SJCRH30 (cell line): ENCODE results near the gene ACOT9. TPM values are rescaled to one million over a fixed set of nuclear protein-coding genes. Genes with fewer than 3 reads are reported as not detected.
"Not testable (repeated sequence)": the region's sequence is repeated elsewhere in the genome, so short reads cannot be mapped to it uniquely, and the experiment has no call there.

Experiments used
- DNase-seq, 2 experiments: peaks; one replicate each; pipeline ENCODE4 v3.0.0-alpha.2; 2015 to 2020
- H3K27ac ChIP-seq: fragments of 250-450 bp; sonication (Bioruptor Pico); 2 replicates; pipeline ENCODE4 v1.5.1; 2020; ENCODE audit warnings: mild to moderate bottlenecking, moderate library complexity
- H3K27me3 ChIP-seq: fragments of 250-450 bp; sonication (Bioruptor Pico); 2 replicates; pipeline ENCODE4 v1.5.1; 2020; ENCODE audit warnings: mild to moderate bottlenecking, moderate library complexity
- H3K36me3 ChIP-seq: fragments of 250-450 bp; sonication (Bioruptor Pico); 2 replicates; pipeline ENCODE4 v1.5.1; 2020; ENCODE audit warnings: mild to moderate bottlenecking, moderate library complexity
- H3K4me1 ChIP-seq: fragments of 250-450 bp; sonication (Bioruptor Pico); 2 replicates; pipeline ENCODE4 v1.5.1; 2020; ENCODE audit warnings: mild to moderate bottlenecking, moderate library complexity
- H3K4me3 ChIP-seq: fragments of 250-450 bp; sonication (Bioruptor Pico); 2 replicates; pipeline ENCODE4 v1.5.1; 2020; ENCODE audit warnings: mild to moderate bottlenecking, moderate library complexity
- H3K9me3 ChIP-seq: fragments of 250-450 bp; sonication (Bioruptor Pico); replicated peaks from 2 replicates; pipeline ENCODE4 v1.5.1; 2020; ENCODE audit warnings: mild to moderate bottlenecking, moderate library complexity
- total RNA-seq: library from RNA; depleted of rRNA; stranded (reverse); fragments of >200 nt; shearing (Covaris generic); gene quantifications from 2 replicates; pipeline ENCODE4 v1.2.3, GENCODE V29; 2014

The ACOT9 gene
- total RNA-seq, 1 experiment from 2014 or later, result 82.3 TPM

DNA sequence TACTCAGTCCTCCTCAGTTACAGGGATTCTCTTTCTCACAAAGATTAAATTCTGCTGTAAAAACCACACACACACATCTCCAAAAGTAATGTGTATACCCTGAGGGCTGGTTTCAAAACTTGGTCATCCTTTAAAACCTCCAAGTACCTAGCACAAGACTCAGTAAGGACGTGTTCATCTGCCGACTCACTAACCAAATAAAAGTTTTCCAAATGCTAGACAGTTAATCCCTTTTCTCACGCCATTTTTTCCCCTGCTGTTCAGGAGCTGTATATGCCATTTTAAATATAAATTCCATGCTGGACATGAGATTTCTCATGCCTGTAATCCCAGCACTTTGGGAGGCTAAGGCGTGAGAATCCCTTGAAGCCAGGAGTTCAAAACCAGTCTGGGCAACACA lies 35.9 kb upstream of the ACOT9 start:
- DNase-seq, result peak in 1 of 2 experiments; percentile 32
- Histone ChIP-seq H3K27ac (no peak overlapping the region), H3K4me3 (no peak overlapping the region), H3K9me3 (no peaks in the 10 kb centered on the region), H3K36me3 (no peaks in the 10 kb centered on the region), H3K27me3 (no peaks in the 10 kb centered on the region), H3K4me1 (peaks cover 7% of the 10 kb centered on the region)

DNA sequence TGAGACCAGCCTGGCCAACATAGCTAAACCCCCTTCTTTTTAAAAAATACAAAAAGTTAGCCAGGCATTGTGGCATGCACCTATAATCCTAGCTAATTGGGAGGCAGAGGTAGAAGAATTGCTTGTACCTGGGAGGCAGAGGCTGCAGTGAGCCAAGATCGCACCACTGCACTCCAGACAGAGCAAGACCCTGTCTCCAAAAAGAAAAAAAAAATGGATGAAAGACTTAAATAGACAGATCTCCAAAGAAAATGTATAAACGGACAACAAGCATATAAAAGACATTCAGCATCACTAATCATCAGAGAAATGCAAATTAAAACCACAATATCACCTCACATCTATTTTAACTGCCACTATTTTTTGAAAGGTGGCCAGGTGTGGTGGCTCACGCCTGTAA lies 33.3 kb upstream of the ACOT9 start:
- H3K9me3 ChIP-seq, result no peaks in the 10 kb centered on the region
- no peak overlapping the region for H3K4me3 ChIP-seq
- H3K4me1 ChIP-seq, result peaks cover 7% of the 10 kb centered on the region
- H3K27ac ChIP-seq, result no peak overlapping the region
- no peak for DNase-seq
- no peaks in the 10 kb centered on the region for H3K36me3 ChIP-seq
- no peaks in the 10 kb centered on the region for H3K27me3 ChIP-seq

DNA sequence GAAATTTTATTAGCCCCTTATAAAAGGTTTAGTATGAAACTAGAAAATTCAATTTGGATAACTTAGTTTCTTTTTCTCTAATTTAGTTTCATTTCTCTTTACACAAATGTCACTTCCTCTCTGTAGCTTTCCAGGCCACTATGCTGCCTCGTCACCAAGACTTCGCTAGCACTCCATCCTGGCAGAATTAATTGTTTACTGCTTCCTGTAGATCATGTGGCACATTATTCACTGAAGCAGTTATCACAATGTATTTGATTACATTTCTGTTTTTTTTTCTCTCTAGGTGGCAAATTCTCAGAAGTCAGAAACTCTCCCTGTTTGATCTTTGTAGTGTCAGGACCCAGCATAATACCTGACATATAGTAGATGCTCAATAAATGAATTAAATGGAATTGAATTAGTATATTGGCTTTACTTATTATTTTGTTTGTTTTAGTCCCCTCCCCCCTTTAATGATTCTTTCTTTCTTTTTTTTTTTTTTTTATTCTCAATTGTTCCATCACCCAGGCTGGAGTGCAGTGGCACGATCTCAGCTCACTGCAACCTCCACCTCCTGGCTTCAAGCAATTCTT lies 30.6 kb upstream of the ACOT9 start:
- no peak for DNase-seq
- no peaks in the 10 kb centered on the region for H3K36me3 ChIP-seq
- H3K4me3 ChIP-seq, result no peak overlapping the region
- no peak overlapping the region for H3K27ac ChIP-seq
- no peaks in the 10 kb centered on the region for H3K9me3 ChIP-seq
- H3K27me3 ChIP-seq, result no peaks in the 10 kb centered on the region
- H3K4me1 ChIP-seq, result no peaks in the 10 kb centered on the region

DNA sequence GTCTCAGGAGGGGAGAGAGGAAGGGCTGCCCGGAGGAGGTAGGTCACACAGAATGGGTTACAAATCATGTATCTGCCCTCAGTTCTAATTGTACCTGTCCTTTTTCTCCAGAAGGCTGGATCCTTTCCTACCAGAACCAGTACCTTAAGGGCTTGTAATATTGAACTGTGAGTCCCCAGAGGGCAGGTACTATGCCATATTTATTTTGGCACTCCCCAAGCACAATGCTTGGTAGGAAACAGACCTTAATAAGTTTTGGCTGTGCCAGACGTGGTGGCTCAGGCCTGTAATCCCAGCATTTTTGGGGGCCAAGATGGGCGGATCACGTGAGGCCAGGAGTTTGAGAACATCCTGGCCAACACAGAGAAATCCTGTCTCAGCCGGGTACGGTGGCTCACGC lies 28.0 kb upstream of the ACOT9 start:
- H3K4me1 ChIP-seq, H3K4me3 ChIP-seq, H3K27ac ChIP-seq, H3K27me3 ChIP-seq, DNase-seq, H3K36me3 ChIP-seq, H3K9me3 ChIP-seq: not testable (repeated sequence)

DNA sequence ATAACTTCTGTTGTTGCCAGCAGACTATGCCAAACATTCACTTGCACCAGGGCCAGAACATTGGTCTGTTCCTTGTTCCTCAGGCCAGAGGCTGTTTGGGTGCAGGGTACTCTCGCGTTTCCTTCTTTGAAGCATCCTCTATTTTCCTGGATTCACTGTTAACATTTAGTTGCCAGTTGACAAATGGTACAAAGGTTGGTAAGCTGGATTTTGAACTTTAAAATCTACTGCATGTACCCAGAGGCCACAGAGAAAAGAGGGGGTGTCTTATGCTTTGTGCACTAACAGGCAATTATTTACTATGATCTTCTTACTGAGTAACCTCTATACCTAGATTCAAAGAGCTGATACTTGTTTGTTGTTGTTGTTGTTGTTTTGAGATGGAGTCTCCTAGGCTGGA lies 27.1 kb upstream of the ACOT9 start:
- Histone ChIP-seq H3K27me3 (no peaks in the 10 kb centered on the region), H3K27ac (no peak overlapping the region), H3K9me3 (no peaks in the 10 kb centered on the region), H3K4me3 (no peak overlapping the region), H3K4me1 (no peaks in the 10 kb centered on the region), H3K36me3 (no peaks in the 10 kb centered on the region)
- no peak for DNase-seq

DNA sequence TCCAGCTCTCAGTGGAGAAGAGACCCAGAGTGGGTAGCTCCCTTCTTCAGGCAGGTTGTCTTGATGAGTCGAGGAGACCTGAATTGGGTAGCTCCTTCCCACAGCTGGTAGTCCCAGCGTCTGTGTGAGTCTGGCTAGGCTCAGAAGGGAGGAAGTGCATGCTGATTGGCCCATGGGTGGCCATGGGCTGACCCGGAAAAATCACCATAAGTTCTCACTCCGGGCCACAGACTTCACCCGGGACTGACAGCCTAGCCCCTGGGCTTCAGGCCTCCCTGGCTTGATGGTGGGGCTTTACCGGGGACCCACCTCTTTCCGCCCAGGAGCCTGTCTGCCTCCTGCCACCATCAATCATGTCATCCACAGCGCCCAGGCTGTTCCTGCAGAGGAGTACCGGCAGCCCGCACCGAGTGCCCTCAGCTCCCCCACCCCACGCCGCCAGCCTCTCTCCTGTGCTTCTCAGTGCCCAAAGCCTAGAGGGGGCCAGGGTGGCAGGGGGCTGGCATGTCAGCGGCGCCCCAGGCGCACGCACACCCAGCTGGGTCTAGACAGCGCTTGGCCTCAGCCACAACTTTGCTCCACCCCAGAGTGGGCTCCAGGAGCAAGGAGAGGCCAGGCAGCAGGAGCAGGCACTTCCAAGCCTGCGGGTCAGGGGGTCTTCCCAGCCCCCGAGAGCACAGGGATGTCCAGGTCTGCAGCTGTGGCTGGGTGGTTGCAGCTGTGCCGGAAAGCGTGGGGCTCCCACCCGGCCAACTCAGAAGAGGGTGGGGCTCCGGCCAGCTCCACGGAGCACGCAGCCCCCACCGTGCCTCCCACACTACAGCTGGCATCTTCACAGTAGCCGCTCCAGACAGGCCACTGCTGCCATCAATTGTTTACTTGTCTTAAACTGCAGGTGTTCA lies 23.8 kb upstream of the ACOT9 start:
- Histone ChIP-seq H3K36me3 (no peaks in the 10 kb centered on the region), H3K27me3 (no peaks in the 10 kb centered on the region), H3K27ac (peak overlapping the region; percentile 82), H3K4me1 (no peaks in the 10 kb centered on the region), H3K9me3 (no peaks in the 10 kb centered on the region), H3K4me3 (peak overlapping the region; percentile 57)
- DNase-seq, result peak; percentile 74 to 80

DNA sequence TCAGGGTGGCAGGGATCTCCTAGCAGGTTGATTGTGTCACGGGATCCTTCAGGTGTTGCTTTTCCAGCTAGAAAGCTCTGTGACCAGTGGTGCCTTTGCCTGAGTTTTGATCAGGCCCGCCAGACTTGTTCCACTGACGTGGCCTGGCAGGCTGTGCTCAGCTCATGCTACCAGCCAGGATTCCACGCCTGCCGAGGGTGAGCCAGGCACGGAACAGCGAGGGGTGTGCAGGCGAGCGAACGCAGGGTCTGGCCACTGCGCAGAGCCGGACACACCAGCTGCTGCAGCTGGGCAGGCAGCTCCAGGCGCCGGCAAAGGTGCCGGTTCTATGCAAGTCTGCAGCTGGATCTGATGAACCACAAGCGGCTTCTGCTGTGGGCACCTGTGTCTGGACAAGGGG lies 22.8 kb upstream of the ACOT9 start:
- no peak overlapping the region for H3K27ac ChIP-seq
- no peak for DNase-seq
- no peak overlapping the region for H3K4me3 ChIP-seq
- no peaks in the 10 kb centered on the region for H3K4me1 ChIP-seq
- no peaks in the 10 kb centered on the region for H3K9me3 ChIP-seq
- no peaks in the 10 kb centered on the region for H3K27me3 ChIP-seq
- no peaks in the 10 kb centered on the region for H3K36me3 ChIP-seq

DNA sequence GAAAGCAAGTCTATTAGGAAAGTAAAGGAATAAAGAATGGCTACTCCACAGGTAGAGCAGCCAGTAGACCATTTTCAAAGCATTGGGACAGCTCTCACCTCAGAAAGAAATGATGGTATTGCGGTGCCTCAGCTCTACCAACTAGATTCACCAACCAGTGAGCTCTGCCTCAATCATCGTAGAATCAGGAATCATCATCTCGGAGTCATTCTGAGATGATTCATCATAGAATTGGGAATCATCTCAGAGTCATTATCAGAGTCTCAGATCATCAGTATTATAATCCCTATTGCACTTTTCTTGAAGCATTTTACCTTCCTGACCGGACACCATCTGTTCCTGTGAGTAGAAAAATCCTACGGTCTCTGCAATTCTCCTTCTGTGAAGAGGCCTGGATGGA lies 22.4 kb upstream of the ACOT9 start:
- Histone ChIP-seq H3K4me3 (no peak overlapping the region), H3K36me3 (no peaks in the 10 kb centered on the region), H3K27ac (no peak overlapping the region), H3K4me1 (no peaks in the 10 kb centered on the region), H3K9me3 (no peaks in the 10 kb centered on the region), H3K27me3 (no peaks in the 10 kb centered on the region)
- no peak for DNase-seq

DNA sequence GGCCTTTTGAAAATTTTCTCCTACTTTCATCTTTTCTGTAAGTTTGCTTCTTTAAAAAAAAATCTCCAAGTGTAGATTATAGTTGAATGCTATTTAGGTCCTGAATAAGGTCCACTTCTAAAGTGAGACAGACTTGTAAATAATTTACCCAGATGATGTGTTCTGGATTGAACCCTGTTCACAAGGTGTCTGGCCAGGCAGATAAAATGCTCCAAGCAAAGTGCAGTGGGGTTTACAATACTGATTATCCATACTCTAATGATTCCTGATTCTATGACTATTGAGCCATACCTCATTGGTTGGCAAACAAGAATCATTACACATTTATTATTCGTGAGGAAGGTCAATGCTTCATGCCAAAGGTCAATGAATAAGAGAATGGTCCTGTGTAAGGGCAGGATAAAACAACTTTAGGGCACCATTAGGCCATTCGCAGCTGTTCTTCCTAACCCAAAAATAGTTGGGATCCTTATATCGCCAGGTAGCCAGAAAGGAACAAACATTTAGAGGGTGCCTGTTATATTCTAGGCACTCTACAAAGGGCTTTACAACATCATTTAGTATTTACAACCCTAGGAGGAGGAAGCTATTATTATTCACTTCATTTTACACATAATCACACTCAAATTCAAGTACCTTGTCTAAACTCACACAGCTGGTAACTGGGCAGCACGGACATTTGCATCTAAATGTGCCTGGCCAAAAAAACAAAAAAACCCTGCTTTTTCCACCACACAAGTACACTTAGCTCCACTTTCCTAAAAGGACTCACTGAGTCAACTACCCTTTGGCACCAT lies 21.3 kb upstream of the ACOT9 start:
- DNase-seq, result no peak
- Histone ChIP-seq H3K4me1 (no peaks in the 10 kb centered on the region), H3K27ac (no peak overlapping the region), H3K9me3 (no peaks in the 10 kb centered on the region), H3K36me3 (no peaks in the 10 kb centered on the region), H3K27me3 (no peaks in the 10 kb centered on the region), H3K4me3 (no peak overlapping the region)

DNA sequence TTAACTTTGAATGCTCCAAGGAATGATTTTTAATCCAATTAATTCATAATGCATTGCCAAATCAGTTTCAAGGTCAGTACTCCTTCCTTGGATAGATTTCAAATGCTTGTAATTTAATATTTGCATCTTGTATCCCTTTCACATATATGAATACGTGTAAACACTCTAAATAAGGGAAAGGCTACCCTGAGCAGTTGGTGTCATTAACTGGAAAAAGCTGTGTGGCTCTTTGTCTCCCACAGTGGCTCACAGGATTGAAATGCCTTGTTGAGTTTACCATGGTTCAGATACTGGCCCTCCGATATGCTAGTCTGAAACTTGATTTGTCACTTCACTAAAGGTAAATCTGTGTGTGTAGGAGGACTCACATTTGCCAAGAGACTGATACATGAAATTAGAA lies 16.7 kb upstream of the ACOT9 start:
- no peak for DNase-seq
- Histone ChIP-seq H3K4me1 (no peaks in the 10 kb centered on the region), H3K9me3 (no peaks in the 10 kb centered on the region), H3K4me3 (no peak overlapping the region), H3K36me3 (no peaks in the 10 kb centered on the region), H3K27ac (no peak overlapping the region), H3K27me3 (no peaks in the 10 kb centered on the region)

DNA sequence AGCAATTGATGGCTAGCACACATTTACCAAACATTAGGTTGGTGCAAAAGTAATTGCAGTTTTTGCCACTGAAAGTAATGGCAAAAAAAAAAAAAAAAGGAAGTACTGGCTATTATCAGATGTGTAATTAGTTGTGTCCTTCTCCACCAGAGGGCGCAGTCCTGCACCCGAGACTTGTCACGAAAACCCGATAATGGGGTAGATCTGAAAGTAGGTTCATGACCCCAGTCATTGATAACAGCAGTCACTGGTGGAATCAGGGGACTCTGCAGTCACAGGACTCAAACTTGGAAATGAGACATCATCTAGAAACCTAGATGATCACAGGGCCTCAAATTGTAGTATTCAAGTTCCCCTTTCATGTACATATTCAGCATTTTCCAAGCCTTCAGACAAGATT lies 13.1 kb upstream of the ACOT9 start:
- peak; percentile 53 to 80 for DNase-seq
- H3K27me3 ChIP-seq, result no peaks in the 10 kb centered on the region
- no peak overlapping the region for H3K27ac ChIP-seq

DNA sequence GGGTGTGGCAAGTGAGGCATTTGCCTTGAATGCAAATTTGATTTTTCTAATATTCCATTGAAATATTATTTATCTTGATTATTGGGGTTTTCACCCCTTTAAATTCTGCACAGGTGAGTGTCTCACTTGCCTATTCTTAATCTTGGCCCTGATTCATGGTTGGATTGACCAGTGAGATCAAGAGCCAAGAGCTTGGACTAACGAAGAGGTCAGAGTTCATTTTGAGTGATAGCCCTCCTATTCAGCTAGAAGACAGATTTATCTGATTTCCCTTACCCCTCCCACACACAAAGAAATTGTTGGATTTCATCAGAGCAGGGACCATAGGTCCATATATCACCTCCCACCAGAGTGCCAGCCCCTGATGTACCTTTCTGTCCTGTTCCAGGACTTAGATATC lies 11.6 kb upstream of the ACOT9 start:
- Histone ChIP-seq H3K4me3 (no peak overlapping the region), H3K27me3 (no peaks in the 10 kb centered on the region), H3K36me3 (no peaks in the 10 kb centered on the region), H3K27ac (no peak overlapping the region), H3K9me3 (no peaks in the 10 kb centered on the region), H3K4me1 (no peaks in the 10 kb centered on the region)
- no peak for DNase-seq

More for the DNA sequence above, 13.1 kb upstream of the ACOT9 start:
- no peak overlapping the region for H3K4me3 ChIP-seq
- no peaks in the 10 kb centered on the region for H3K36me3 ChIP-seq
- H3K4me1 ChIP-seq, result no peaks in the 10 kb centered on the region
- H3K9me3 ChIP-seq, result no peaks in the 10 kb centered on the region

DNA sequence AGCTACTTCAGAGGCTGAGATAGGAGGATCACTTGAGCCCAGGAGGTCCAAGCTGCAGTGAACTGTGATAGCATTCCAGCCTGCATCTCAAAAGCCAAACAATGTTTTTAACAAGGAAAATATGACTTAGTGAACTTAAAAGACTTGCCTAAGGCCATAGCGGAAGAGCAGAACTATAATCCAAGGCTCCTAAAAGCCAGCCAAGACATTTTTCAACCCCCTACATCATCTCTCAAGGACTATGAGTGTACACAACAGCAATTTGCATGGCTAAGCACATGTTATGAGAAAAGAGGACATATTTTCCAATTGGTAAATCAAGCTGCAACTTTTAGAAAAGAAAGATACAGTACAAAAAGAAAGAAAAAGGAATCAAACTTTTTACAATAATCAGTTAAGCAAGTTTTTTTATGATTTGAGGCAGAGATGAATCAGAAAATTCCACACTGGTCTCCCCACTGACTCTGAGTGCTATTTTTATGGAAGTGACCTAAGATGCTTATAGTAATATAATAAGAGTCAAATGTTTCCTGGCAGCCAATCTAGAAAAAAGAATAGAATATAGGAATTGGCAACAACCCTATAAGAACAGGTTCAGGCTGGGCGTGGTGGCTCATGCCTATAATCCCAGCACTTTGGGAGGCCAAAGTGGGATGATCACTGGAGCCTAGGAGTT lies 9.8 kb upstream of the ACOT9 start:
- DNase-seq, result no peak
- H3K27ac ChIP-seq, result no peak overlapping the region

DNA sequence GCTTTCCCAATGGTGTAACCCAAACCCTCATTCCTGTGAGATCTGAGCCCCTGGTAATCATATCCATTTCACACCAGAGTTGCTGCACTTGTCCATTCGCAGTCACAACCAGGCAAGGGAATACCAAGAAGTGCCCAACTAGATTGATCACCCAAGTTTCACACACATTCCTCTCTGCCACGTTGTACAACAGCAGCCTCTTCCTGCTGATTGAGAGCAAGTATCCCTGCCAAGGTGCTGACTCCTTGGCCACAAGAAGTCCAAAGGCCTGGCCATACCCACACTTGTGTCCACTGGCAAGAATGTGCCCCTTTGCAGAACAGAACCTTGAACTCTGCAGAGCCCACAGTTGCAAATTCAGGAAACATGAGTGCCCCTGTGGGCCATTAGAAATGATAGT lies 6.5 kb upstream of the ACOT9 start:
- H3K4me3 ChIP-seq, result no peak overlapping the region
- no peaks in the 10 kb centered on the region for H3K36me3 ChIP-seq
- H3K27me3 ChIP-seq, result no peaks in the 10 kb centered on the region
- no peaks in the 10 kb centered on the region for H3K4me1 ChIP-seq
- no peaks in the 10 kb centered on the region for H3K9me3 ChIP-seq
- no peak for DNase-seq
- H3K27ac ChIP-seq, result no peak overlapping the region

More for the DNA sequence above, 9.8 kb upstream of the ACOT9 start:
- Histone ChIP-seq H3K27me3 (no peaks in the 10 kb centered on the region), H3K9me3 (no peaks in the 10 kb centered on the region), H3K4me1 (no peaks in the 10 kb centered on the region), H3K4me3 (no peak overlapping the region), H3K36me3 (no peaks in the 10 kb centered on the region)

DNA sequence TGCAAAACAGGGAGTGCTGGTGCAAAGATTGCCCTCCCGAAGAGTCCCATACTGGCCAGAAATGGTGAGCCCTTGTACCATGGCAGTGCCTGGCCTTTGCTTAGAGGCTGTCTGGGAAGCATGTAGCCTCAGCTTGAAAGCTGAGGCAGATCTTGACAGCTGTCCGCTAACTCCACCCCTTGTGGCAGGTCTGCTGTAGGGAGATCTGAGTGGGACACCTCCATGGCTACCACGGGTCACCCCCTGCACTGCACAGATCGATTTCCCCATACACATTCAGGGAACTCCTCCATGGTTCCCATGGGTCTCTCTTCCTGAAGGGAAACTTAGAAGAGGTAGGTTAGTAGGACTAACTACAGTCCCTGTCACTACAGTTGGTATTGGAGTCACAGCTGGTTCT lies 6.1 kb upstream of the ACOT9 start:
- Histone ChIP-seq H3K27ac (no peak overlapping the region), H3K4me1 (no peaks in the 10 kb centered on the region), H3K4me3 (no peak overlapping the region), H3K36me3 (no peaks in the 10 kb centered on the region), H3K27me3 (no peaks in the 10 kb centered on the region), H3K9me3 (no peaks in the 10 kb centered on the region)
- no peak for DNase-seq
